Fibroblast of mammary gland (primary cell): ENCODE measurements around the gene ADAT2.

ENCODE experiments used
- DNase-seq: peaks from one replicate; pipeline ENCODE4 v3.0.0-alpha.2; 2010; ENCODE audit warnings: low read depth
- H3K4me3 ChIP-seq: 2 replicates; pipeline ENCODE4 v1.5.1; 2011; ENCODE audit warnings: low read depth, mild to moderate bottlenecking, low read length, moderate library complexity; ENCODE audit not compliant: control insufficient read depth
- CTCF ChIP-seq: conservative IDR thresholded peaks from 2 replicates; pipeline ENCODE4 v1.5.1; 2011; ENCODE audit warnings: low read depth, low read length, inconsistent platforms; ENCODE audit not compliant: control insufficient read depth, insufficient read depth

ADAT2 gene

GRCh38 chr6:143450453-143451371 lies at the start of gene ADAT2, which contains the start of gene PEX3:
ADAT2 (minus strand) TSS chr6:143450695; CDS start chr6:143450658, 37 bp downstream.
PEX3 (plus strand) TSS chr6:143450805; CDS start chr6:143451043, 238 bp downstream.
- no peak for TF ChIP-seq CTCF

GRCh38 chr6:143498428-143498827 lies 47.9 kb upstream of the ADAT2 start:
- no peak for TF ChIP-seq CTCF
- H3K4me3 ChIP-seq: no peak overlapping the region
- DNase-seq: no peak

More at GRCh38 chr6:143450453-143451371, at the start of gene ADAT2, which contains the start of gene PEX3:
- H3K4me3 ChIP-seq: peak within 1 kb of the TSS; percentile 91
- peak; percentile 91 for DNase-seq

- no peak for DNase-seq
- TF ChIP-seq CTCF: no peak
- H3K4me3 ChIP-seq: no peak overlapping the region
These were observed 46.5 kb upstream of the ADAT2 start for GRCh38 chr6:143496974-143497373.

GRCh38 chr6:143490775-143491174 lies 40.3 kb upstream of the ADAT2 start:
- H3K4me3 ChIP-seq: no peak overlapping the region
- TF ChIP-seq CTCF: no peak
- no peak for DNase-seq

GRCh38 chr6:143490244-143490643 lies 39.7 kb upstream of the ADAT2 start:
- no peak for DNase-seq
- TF ChIP-seq CTCF: no peak
- no peak overlapping the region for H3K4me3 ChIP-seq

GRCh38 chr6:143486752-143487151 lies 36.3 kb upstream of the ADAT2 start:
- DNase-seq: no peak
- TF ChIP-seq CTCF: no peak

More at GRCh38 chr6:143486752-143487151, 36.3 kb upstream of the ADAT2 start:
- H3K4me3 ChIP-seq: no peak overlapping the region
